ENCODE results near the gene ABCG4.

DNA sequence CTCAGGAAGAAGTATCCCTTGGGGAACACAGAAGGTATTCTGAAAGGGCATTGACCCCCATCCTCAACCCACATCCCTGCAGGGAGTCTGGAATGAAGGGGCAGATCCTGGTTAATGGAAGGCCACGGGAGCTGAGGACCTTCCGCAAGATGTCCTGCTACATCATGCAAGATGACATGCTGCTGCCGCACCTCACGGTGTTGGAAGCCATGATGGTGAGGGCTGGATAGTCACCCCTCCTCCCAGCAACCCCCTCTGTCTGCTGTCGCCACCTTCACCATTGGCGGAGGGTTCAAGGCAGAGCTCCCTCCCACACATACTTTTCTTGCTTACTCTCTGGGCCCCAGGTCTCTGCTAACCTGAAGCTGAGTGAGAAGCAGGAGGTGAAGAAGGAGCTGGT, 5.3 kb downstream of the ABCG4 start:
- TF ChIP-seq CTCF (IDR thresholded peaks at IDR 0.05) (no peak), POLR2A (IDR thresholded peaks at IDR 0.05) (no peak)

Measured in thyroid gland (tissue), 4 donors.